SK-N-SH (cell line): Measurements from ENCODE around the gene PLIN4. TPM values are rescaled to one million over a fixed set of nuclear protein-coding genes. Genes with fewer than 3 reads are reported as not detected.

Source experiments
- CTCF ChIA-PET: fragments of 300-600, 350-600 bp; formaldehyde crosslinking; extraction: SDS; loops from one replicate; lab custom pipeline; 2021; lab: Yijun Ruan, JAX
- POLR2A ChIA-PET: fragments of 350-600 bp; sonication (Branson Sonifier 250); formaldehyde crosslinking; extraction: SDS; loops from one replicate; lab custom pipeline; 2020; ENCODE audit warnings: antibody characterized with exemption, inconsistent platforms; lab: Yijun Ruan, JAX
- DNase-seq: peaks from one replicate; pipeline ENCODE4 v3.0.0; 2012
- H2AFZ ChIP-seq: fragments of 200-600 bp; sonication (generic); 2 replicates; pipeline ENCODE4 v1.8.1; 2016; ENCODE audit warnings: antibody characterized with exemption, mild to moderate bottlenecking, low read depth
- H3F3A ChIP-seq: fragments of 200-600 bp; sonication (generic); replicated peaks from 2 replicates; pipeline ENCODE3; 2016; ENCODE audit warnings: antibody characterized with exemption, mild to moderate bottlenecking; ENCODE audit not compliant: insufficient read depth
- H3K27ac ChIP-seq, 2 experiments: fragments of 200-500 bp in 1 of 2; fragments of 200-600 bp in 1 of 2; sonication (Bioruptor generic) in 1 of 2; sonication (generic), shearing (Covaris generic) in 1 of 2; 2 replicates each; pipeline versions ENCODE4 v1.5.1 to v1.6.1; 2014 to 2016; ENCODE audit warnings: low read depth in 2 of 2, inconsistent platforms in 1 of 2, low read length in 1 of 2, mild to moderate bottlenecking in 1 of 2, mixed read lengths in 1 of 2
- H3K27me3 ChIP-seq: fragments of 200-600 bp; sonication (generic), shearing (Covaris generic); 2 replicates; pipeline ENCODE4 v1.6.1; 2016; ENCODE audit warnings: mixed run types; ENCODE audit not compliant: insufficient read depth
- H3K36me3 ChIP-seq, 2 experiments: fragments of 200-500 bp in 1 of 2; fragments of 200-600 bp in 1 of 2; sonication (Bioruptor generic) in 1 of 2; sonication (generic) in 1 of 2; replicated peaks in 1 of 2; 2 replicates each; pipeline versions ENCODE3 to v1.5.1; 2014 to 2016; ENCODE audit warnings: low read length in 1 of 2, mild to moderate bottlenecking in 1 of 2; ENCODE audit not compliant: insufficient read depth in 2 of 2, control insufficient read depth in 1 of 2
- H3K4me1 ChIP-seq, 2 experiments: fragments of 200-500 bp in 1 of 2; fragments of 200-600 bp in 1 of 2; sonication (Bioruptor generic) in 1 of 2; sonication (generic), shearing (Covaris generic) in 1 of 2; 2 replicates each; pipeline versions ENCODE4 v1.5.1 to v1.6.1; 2014 to 2016; ENCODE audit warnings: low read depth in 1 of 2, low read length in 1 of 2, mixed run types in 1 of 2; ENCODE audit not compliant: insufficient read depth in 2 of 2, control insufficient read depth in 1 of 2
- H3K4me2 ChIP-seq: fragments of 200-600 bp; sonication (generic), shearing (Covaris generic); 2 replicates; pipeline ENCODE4 v1.6.1; 2017; ENCODE audit warnings: mixed run types
- H3K4me3 ChIP-seq, 2 experiments: fragments of 200-500 bp in 1 of 2; fragments of 200-600 bp in 1 of 2; sonication (Bioruptor generic) in 1 of 2; sonication (generic), shearing (Covaris generic) in 1 of 2; 2 replicates each; pipeline versions ENCODE4 v1.5.1 to v1.8.1; 2014 to 2016; ENCODE audit warnings: low read depth in 2 of 2, inconsistent platforms in 1 of 2, low read length in 1 of 2, mild to moderate bottlenecking in 1 of 2, mixed read lengths in 1 of 2, moderate library complexity in 1 of 2
- H3K79me2 ChIP-seq: fragments of 200-600 bp; sonication (generic); 2 replicates; pipeline ENCODE4 v1.8.1; 2017; ENCODE audit warnings: mild to moderate bottlenecking; ENCODE audit not compliant: insufficient read depth
- H3K9ac ChIP-seq: fragments of 200-600 bp; sonication (generic); 2 replicates; pipeline ENCODE4 v1.6.1; 2017; ENCODE audit warnings: mixed run types
- H3K9me2 ChIP-seq: fragments of 200-600 bp; sonication (generic); 2 replicates; pipeline ENCODE4 v1.6.1; 2017; ENCODE audit warnings: mixed run types
- H3K9me3 ChIP-seq: fragments of 200-600 bp; sonication (generic); 2 replicates; pipeline ENCODE4 v1.6.1; 2017; ENCODE audit warnings: mixed run types, mild to moderate bottlenecking, moderate library complexity
- H4K20me1 ChIP-seq: fragments of 200-600 bp; sonication (generic); 2 replicates; pipeline ENCODE4 v1.6.1; 2017; ENCODE audit warnings: mild to moderate bottlenecking, mixed run types; ENCODE audit not compliant: insufficient read depth
- CHD2 ChIP-seq: fragments of 150-350 bp; IDR thresholded peaks from 2 replicates; pipeline ENCODE4 v1.6.1; 2018; ENCODE audit warnings: low read length; ENCODE audit not compliant: partially characterized antibody
- ELF1 ChIP-seq: IDR thresholded peaks from 2 replicates; pipeline ENCODE4 v1.4.0; 2012
- EP300 ChIP-seq, 2 experiments: IDR thresholded peaks; 2 replicates each; pipeline versions ENCODE4 v1.4.0 to v1.6.1; 2012; ENCODE audit warnings: borderline replicate concordance in 1 of 2, low read depth in 1 of 2, low read length in 1 of 2
- FOSL2 ChIP-seq: IDR thresholded peaks from 2 replicates; pipeline ENCODE4 v1.4.0; 2012; ENCODE audit warnings: low read depth, mild to moderate bottlenecking, moderate library complexity, borderline replicate concordance
- FOXJ3 ChIP-seq: sonication (generic); formaldehyde crosslinking; IDR thresholded peaks from 2 replicates; pipeline ENCODE4 v1.5.1; 2020; ENCODE audit warnings: mild to moderate bottlenecking, missing genetic modification reagents
- FOXM1 ChIP-seq: IDR thresholded peaks from 2 replicates; pipeline ENCODE4 v1.4.0; 2012; ENCODE audit warnings: low read depth, mild to moderate bottlenecking
- GABPA ChIP-seq: IDR thresholded peaks from 2 replicates; pipeline ENCODE4 v1.4.0; 2012; ENCODE audit warnings: low read depth, mild to moderate bottlenecking
- IRF3 ChIP-seq: fragments of 150-350 bp; IDR thresholded peaks from 2 replicates; pipeline ENCODE4 v1.6.1; 2016; ENCODE audit warnings: mild to moderate bottlenecking, low read depth, low read length
- NFIC ChIP-seq: IDR thresholded peaks from 2 replicates; pipeline ENCODE4 v1.4.0; 2012; ENCODE audit warnings: borderline replicate concordance
- POLR2AphosphoS5 ChIP-seq: IDR thresholded peaks from 2 replicates; pipeline ENCODE4 v1.6.1; 2012; ENCODE audit warnings: low read depth, low read length
- RXRA ChIP-seq: IDR thresholded peaks from 2 replicates; pipeline ENCODE4 v1.4.0; 2012; ENCODE audit warnings: low read depth, mild to moderate bottlenecking, borderline replicate concordance
- SMC3 ChIP-seq: IDR thresholded peaks from 2 replicates; pipeline ENCODE4 v1.6.1; 2012; ENCODE audit warnings: low read depth, low read length, improper control_type of control experiment
- TEAD4 ChIP-seq: IDR thresholded peaks from 2 replicates; pipeline ENCODE4 v1.4.0; 2012; ENCODE audit warnings: mild to moderate bottlenecking, borderline replicate concordance; ENCODE audit not compliant: insufficient read depth
- ZBTB33 ChIP-seq: IDR thresholded peaks from 2 replicates; pipeline ENCODE4 v1.4.0; 2012; ENCODE audit warnings: low read depth, borderline replicate concordance
- WGBS: methylation state at CpG from one replicate; pipeline ENCODE4 v1.1.6; 2017; ENCODE audit warnings: low lambda C conversion rate; 5-methylcytosine and 5-hydroxymethylcytosine counted together
- polyA plus RNA-seq, 3 experiments: library from polyadenylated mRNA; depleted of rRNA; stranded (reverse); fragments of >200 nt; gene quantifications; 2 replicates each; pipeline ENCODE4 v1.2.3, GENCODE V29; 2012
- TF ChIP-seq, protein P1 (sequence below): fragments of 150-350 bp; IDR thresholded peaks from 2 replicates; pipeline ENCODE4 v1.6.1; 2017; ENCODE audit warnings: antibody characterized with exemption, low read length, low read depth, borderline replicate concordance
- TF ChIP-seq, protein P2 (sequence below): IDR thresholded peaks from 2 replicates; pipeline ENCODE4 v1.4.0; 2012; ENCODE audit warnings: low read depth
- TF ChIP-seq, protein P3 (sequence below): fragments of 200-600 bp; sonication (generic); IDR thresholded peaks from 2 replicates; pipeline ENCODE4 v1.6.1; 2017; ENCODE audit warnings: antibody characterized with exemption, mild to moderate bottlenecking, moderate library complexity

Gene PLIN4
- polyA plus RNA-seq, 1 of the 3 experiments (the other 2 are of a cell fraction), result 0.07 TPM

GRCh38 chr19:4487572-4487971 is 30.7 kb downstream of the PLIN4 start (continued):
- TF ChIP-seq GABPA (no peak), EP300 (IDR thresholded peaks at IDR 0.05; ENCODE audit: borderline replicate concordance in 1 of 2, low read depth in 1 of 2, low read length in 1 of 2) (no peak), RXRA (no peak), POLR2AphosphoS5 (no peak), ZBTB33 (no peak)
- TF ChIP-seq, all 33 proteins: peak for 0

DNA sequence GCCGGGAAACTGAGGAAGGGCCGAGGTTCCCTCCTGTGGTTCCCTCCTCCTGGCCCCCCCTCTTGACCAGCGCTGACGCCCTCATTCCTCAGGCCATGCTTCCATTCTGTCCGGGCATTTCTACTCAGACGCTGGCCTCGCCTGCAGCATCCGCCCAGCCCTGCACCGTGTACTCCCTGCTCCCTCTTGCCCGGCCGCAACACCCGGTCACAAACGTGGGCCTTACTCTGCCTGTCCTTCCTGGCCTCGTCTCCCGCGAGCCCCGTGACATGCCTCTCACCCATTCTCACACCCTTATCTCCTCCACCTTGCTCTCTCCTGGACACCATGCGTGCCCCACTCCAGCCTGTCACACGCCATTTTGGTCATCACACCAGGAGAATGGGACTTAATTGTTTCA is 34.9 kb downstream of the PLIN4 start:
- no peak for DNase-seq
- no peak for TF ChIP-seq NFIC
- TF ChIP-seq SMC3, result no peak
- TF ChIP-seq, protein P1, sequence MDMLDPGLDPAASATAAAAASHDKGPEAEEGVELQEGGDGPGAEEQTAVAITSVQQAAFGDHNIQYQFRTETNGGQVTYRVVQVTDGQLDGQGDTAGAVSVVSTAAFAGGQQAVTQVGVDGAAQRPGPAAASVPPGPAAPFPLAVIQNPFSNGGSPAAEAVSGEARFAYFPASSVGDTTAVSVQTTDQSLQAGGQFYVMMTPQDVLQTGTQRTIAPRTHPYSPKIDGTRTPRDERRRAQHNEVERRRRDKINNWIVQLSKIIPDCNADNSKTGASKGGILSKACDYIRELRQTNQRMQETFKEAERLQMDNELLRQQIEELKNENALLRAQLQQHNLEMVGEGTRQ, result no peak
- no peak for TF ChIP-seq ELF1
- TF ChIP-seq, protein P2, sequence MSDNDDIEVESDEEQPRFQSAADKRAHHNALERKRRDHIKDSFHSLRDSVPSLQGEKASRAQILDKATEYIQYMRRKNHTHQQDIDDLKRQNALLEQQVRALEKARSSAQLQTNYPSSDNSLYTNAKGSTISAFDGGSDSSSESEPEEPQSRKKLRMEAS, result no peak
- no peak for TF ChIP-seq EP300 (IDR thresholded peaks at IDR 0.05; ENCODE audit: borderline replicate concordance in 1 of 2, low read depth in 1 of 2, low read length in 1 of 2)
- TF ChIP-seq CHD2, result no peak
- TF ChIP-seq, protein P3, sequence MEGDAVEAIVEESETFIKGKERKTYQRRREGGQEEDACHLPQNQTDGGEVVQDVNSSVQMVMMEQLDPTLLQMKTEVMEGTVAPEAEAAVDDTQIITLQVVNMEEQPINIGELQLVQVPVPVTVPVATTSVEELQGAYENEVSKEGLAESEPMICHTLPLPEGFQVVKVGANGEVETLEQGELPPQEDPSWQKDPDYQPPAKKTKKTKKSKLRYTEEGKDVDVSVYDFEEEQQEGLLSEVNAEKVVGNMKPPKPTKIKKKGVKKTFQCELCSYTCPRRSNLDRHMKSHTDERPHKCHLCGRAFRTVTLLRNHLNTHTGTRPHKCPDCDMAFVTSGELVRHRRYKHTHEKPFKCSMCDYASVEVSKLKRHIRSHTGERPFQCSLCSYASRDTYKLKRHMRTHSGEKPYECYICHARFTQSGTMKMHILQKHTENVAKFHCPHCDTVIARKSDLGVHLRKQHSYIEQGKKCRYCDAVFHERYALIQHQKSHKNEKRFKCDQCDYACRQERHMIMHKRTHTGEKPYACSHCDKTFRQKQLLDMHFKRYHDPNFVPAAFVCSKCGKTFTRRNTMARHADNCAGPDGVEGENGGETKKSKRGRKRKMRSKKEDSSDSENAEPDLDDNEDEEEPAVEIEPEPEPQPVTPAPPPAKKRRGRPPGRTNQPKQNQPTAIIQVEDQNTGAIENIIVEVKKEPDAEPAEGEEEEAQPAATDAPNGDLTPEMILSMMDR, result no peak
- TF ChIP-seq TEAD4, result no peak
- no peak for TF ChIP-seq FOSL2
- TF ChIP-seq FOXM1, result no peak
- no peak for TF ChIP-seq FOXJ3 (CRISPR knock-in tag)
- no peak for TF ChIP-seq IRF3
- Histone ChIP-seq H3K27ac (no peak overlapping the region), H4K20me1 (no peaks in the 10 kb centered on the region), H3K27me3 (no peaks in the 10 kb centered on the region), H3K9me3 (no peaks in the 10 kb centered on the region), H3K9ac (no peak overlapping the region), H3K36me3 (peaks cover 0 to 3% of the 10 kb centered on the region in 2 experiments), H3K9me2 (no peaks in the 10 kb centered on the region), H2AFZ (no peak overlapping the region), H3K79me2 (peaks cover 18% of the 10 kb centered on the region; the same call in 1 of the 2 replicates), H3K4me3 (no peak overlapping the region), H3F3A (no peaks in the 10 kb centered on the region), H3K4me1 (no peaks in the 10 kb centered on the region), H3K4me2 (no peak overlapping the region)
- CTCF ChIA-PET, result interaction anchor here (2.9 kb wide), 1 partner anchor 41 kb away, joined by 9 read pairs; no protein-coding TSS in a partner anchor
- 94% methylated on average over 18 of the region's 19 CpGs for WGBS
- POLR2A ChIA-PET, result no interaction called here
